Lower leg skin (tissue), 3 donors: ENCODE data around the gene RPP25.

ENCODE experiments used
- CTCF ChIP-seq, 3 donors: fragments of 450-650 bp; IDR thresholded peaks; one replicate each; pipeline ENCODE4 v1.5.1; 2016; ENCODE audit warnings: antibody characterized with exemption in 3 of 3, mild to moderate bottlenecking in 3 of 3, moderate library complexity in 2 of 3
- POLR2A ChIP-seq, 2 donors: fragments of 450-650 bp; IDR thresholded peaks; one replicate each; pipeline ENCODE4 v1.6.1; 2016 to 2017; ENCODE audit warnings: antibody characterized with exemption in 2 of 2, mild to moderate bottlenecking in 1 of 2, moderate library complexity in 1 of 2

- TF ChIP-seq POLR2A (IDR thresholded peaks at IDR 0.05) (no peak), CTCF (IDR thresholded peaks at IDR 0.05) (no peak)
These were observed 3.7 kb upstream of the RPP25 start for GRCh38 chr15:74960286-74960685.
